GM19328 (cell line): Measurements from ENCODE around the gene RAX.

Experiments used
- ATAC-seq: cut with Tn5 transposase; IDR thresholded peaks from one replicate; pipeline ENCODE4 v1.9.1; 2021; ENCODE audit warnings: mild to moderate bottlenecking, moderate library complexity; ENCODE audit not compliant: unreplicated experiment

RAX gene

DNA sequence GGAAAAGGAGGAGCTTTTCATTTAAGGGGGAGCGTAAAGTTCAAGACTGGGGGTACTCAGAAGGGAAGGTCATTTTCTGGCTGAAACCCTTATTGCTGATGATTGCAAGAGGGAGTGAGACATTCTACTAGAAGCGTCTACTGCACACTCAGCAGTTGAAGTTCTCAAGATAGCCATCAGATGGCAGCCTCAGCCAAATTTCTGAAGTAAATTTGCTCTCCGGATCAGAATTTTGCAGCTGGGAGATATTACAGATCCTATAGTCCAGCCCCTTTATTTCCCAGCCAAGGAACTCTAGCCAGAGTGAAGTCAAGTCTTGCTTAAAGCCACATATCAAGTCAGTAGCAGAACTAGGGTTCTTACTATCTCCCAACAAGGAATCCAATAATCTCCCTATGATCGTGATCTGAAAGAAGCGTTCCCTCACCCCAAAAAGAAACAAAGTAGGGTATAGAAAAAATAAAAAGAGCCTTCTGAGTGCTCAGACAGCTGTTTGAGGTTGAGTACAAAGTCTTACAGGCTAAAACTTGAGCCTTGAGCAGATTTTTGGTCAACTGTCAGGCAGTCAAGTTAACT lies 24.0 kb downstream of the RAX start:
- no peak for ATAC-seq

DNA sequence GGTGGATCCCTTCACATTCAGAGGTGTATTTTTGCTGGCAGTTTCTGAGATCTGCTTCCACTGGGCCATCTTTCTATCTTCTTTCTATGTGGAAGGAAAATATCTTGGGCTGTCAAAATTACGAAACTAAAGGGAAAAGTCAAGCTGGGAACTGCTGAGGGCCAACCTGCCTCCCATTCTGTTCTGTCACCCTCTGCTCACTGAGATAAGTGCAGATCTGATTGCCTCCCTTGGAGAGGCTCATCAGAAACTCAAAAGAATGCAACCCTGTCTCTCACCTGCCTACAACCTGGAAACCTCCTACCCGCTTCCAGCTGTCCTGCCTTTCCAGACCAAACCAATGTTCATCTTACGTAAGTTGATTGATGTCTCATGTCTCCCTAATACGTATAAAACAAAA lies 26.5 kb downstream of the RAX start:
- ATAC-seq = no peak

DNA sequence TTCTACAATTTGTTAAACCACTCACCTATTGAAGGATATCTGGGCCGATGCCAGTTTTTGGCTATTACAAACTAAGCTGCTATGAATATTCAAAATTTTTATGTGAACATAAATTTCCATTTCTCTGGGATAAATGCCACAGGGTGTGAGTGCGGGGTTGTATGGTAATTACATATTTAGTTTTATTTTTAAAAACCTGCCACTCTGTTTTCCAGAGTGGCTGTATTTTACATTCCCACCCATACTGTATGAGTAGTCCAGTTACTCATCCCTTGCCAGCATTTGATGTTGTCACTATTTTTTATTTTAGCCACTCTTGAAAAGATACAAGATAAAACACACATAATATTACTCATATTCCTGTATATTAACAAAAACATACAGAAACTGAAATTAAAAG lies 30.3 kb downstream of the RAX start:
- no peak for ATAC-seq

DNA sequence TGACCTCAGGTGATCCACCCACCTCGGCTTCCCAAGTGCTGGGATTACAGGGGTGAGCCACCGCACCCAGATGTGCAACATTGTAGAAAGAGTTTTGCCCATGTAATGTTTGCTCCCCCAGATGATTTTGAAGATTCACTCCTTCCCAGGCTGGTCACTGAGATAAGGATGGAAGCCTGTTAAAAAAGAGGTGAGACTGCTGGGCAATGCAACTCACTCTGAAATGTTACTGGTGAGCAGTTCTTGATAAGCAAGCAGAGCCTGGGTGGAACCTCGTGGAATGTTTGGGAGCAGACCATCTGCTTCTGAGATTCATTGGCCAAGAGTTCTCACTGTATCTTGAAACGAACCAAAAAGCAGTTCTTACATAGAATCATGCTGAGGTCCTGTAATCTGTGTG lies 33.6 kb downstream of the RAX start:
- ATAC-seq = no peak

DNA sequence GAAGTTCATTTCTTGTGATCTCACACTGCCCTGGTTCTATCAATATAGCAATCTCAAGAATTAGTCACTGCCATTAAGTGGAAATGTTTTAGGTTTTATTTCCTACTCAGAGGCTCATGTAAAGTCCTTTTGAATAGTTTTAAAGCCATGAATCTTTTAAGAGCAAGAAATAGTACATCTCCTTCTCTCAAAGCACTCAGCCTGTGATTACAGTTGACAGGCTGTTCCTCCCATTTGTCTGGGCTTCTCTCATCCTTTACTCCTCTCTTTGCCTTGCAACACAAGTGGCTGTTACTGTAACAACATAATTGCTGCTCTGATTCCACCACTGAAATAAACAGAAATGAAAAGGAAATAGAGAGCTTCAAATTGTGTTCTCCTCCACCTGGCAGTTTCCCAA lies 34.9 kb downstream of the RAX start:
- no peak for ATAC-seq

DNA sequence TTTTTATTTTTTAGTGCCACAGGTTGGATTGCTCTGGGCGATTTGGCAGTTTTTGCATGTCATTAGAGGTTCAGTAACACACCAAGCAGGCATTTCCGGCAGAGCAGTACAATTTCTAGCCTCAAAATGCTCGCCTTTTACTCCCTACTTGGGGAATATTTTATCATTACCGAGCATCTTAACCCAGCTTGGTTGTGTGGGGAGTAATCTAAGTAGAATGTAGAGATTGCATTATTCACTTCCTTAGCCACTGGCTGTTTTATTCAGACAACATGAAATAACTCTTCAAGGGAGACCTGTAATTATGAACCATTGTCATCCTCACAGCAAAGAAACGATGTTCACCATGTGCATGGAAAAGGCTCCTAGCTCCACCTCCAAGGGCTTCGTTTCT lies 40.2 kb downstream of the RAX start:
- no peak for ATAC-seq

DNA sequence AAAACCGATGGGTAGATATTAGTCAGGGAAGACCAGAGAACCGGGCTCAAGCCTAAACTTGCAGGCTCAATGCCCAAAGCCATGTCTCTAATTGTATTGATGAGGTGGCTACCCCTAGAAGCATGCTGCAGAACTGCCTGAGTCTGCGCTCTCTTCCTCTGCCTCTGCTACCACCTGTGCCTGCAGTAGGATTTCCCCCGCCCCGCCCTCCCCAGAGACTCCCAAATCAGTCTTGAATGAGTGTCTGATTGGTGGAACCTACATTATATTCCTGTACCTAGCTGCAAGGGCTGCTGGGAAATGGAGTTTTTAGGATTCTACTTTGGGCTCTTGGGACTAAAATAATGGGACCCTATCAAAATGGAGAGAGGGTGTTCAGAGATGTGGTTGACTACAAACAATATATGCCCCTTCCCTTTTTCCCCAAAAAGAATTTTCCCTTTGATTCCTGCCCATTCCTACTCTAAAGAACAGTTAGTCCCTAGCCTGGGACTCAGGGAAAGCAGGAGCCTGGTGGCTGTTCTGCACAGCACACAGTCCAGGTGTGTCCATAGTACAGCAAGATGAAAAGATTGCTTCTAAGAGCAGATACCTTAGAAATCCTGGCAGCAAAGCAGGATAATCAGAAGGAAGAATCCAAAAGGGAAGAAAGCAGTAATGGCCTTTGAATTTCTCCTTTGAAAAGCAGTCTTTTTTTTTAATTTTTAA lies 40.8 kb downstream of the RAX start:
- ATAC-seq = no peak

DNA sequence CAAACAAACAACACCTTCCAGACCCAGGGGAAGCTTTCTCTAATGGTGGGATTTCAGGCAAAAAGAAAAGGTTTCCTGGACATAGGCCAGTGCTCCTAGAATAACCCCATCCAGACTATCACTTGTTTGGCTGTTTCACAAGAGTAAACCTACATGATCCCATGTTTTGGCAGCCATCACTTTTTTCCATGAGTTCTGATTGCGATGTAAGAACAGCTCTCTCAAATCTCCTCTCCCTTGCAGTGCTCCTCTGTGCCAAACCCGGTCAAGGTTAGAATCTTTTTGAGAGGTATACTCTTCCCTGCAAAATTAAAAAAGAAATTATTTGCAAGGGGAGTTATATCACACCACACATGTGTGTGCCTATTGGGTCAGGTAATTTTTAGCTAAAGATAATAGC lies 41.4 kb downstream of the RAX start:
- no peak for ATAC-seq

DNA sequence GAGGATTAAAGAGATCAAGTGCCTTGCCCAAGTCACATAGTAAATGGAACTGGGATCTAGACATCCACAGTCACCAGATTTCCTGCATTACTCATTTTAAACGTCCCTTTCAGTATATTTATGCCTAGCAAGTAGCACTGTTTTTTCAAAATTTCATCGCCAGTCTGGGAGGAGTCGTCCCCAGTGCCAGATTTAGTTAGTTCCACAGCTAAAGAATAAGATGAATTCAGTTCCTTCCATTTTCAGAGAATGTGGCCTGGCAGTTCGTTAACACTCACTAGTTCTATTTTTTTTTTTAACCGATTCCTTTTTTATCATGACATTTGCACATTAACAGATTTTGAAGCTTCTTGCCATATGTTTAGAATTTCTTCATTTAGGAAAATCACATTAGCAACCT lies 42.1 kb downstream of the RAX start:
- no peak for ATAC-seq

DNA sequence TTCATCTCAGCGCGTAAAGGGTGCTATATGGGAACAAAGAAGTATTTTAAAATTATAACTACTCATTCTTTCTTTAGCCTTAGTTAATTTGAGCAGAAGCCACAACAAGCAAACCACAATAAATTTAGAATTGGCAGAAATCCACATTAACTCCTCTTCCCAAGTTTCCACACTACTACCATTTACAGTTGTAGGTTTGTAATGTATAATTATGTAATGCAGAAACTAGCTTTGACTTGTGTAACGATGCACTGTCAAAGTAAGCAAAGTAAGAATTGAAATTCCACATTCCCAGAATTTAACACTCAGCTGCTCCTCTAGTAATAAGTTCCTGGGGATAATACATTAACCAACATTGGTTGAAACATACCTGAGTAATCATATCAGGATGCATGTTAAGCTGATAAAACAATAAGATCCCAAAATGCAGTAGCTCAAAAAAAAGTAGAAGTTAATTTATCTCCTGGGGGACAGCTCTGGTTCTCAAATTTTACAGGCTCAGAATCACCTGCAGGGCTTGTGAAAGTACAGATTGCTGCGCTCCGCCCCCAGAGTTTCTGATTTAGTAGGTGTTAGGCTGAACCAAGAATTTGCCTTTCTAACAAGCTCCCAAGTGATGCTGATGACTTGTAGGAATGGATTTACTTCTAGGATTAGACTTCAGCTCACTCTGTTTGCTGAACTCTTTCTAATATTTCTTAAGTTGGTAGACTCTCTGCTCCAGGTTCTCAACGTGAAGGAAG lies 43.4 kb downstream of the RAX start:
- ATAC-seq = no peak

DNA sequence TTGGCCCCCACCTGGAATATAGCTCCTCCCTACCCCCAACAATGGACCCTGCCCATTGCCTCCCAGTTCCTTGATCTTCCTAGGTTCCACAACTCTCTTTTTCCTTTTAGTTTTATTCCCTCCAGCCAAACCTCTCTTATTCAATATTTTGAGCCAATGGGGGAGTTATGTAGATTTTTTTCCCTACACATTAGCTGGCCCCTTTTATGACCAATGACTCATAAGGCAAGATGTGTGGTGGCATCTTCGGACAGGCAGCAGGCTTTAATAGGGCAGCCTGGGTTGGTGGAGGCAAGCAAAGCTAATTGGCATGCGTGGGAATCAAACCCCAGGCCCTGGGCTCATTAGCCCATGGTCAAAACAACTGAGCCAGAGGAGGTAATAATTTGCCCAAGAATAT lies 44.1 kb downstream of the RAX start:
- no peak for ATAC-seq

DNA sequence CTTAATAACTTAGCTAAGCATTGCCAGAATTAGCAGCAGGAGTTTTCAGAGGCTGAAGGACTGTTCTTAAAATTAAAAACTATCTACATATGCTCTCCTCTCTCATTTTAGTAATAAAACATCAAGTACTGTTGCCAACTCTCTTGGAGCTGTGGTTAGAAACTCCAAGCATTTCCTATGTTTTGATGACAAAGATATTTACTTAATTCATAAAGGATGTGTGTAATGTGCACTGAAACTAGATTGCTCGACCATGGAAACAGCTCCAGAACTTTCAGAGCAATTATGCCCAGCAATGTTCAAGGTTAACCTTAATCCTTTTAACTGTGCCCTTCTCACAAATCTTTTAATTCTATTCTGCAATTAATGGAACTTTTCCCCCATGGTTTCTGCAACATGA lies 44.9 kb downstream of the RAX start:
- ATAC-seq = no peak

DNA sequence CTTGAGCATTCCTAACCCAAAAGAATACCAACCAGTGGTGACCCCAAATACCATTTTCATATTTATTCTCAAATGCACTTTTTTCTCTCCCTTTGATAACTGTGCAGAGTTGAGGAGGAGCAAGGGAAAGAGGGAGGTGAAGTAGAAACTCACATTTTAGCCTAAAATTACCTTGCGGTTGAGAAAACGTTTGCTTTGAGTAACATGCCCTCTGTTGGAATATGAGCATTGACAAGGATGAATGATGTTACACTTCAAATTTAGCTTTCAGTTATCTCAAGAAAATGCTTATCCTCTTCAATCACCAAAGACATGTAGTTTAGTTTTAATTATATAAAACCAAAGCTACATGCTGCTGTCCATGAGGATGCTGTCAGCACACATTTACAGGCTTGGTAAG lies 50.9 kb downstream of the RAX start:
- no peak for ATAC-seq

DNA sequence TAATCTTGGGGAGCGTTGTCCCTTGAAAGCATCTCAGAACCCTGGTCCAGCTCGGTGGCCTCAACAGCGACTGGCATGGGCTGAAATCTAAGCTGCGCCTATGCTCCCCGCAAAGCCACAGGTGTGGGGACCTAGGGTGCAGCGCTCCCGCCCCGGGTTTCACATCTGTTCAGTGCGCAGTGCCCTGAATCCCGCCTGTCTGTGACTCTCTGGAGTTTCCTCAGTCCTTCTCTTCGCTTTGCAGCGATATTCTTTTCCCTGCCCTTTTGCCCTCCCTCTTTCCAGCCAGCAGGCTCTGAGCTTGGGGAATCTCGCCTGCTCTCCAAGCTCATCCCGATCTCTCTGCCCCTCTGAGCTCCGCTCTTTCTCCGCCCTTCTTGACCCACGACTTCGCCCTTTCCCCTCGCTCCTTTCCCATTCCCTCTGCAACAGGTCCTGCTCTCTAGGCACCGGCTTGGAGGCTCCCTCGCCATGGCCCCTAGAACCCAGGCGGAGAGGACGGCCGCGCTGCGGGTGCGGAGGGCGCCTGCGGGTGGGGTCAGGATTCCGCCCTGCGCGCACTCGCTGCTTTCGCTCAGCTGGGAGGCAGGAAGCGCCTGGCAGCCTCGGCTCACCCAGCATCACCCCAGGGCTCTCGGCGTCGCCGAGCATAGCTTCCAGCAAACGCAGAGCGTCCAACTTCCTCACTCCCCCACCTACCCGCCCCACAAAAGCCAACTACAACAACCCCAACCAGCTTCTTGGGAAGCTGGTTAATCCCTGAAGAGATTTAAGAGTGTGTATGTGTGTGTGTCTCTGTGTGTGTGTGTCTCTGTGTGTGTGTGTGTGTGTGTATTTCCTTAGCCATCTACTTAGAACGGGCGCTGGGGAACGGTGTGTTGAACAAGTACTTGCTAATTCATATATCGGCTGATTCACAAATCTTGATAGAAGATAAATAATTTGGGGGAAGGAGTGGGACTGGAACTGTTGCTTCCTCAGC lies 52.2 kb downstream of the RAX start:
- ATAC-seq = no peak

DNA sequence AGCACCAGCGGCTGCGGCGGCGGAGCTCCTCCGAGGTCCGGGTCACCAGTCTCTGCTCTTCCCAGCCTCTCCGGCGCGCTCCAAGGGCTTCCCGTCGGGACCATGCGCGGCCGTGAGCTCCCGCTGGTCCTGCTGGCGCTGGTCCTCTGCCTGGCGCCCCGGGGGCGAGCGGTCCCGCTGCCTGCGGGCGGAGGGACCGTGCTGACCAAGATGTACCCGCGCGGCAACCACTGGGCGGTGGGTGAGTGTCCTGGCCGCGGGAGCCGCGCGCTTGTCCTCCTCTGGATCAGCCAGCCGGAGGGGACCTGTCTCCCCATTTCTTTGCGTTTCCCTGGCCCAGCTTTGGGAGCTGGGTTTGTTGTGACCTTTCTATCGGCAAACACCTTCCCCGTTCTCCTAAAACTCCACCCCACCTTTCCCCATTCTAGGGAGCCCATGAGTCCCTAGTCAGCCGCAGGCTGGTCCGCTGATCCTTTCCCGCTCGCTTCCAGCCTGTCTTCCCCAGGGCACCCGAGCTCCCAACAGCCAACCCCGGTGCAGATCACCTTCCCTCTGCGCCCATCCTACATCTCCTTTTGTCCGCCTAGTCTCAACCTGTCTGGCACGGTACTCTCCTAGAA lies 53.0 kb downstream of the RAX start:
- ATAC-seq = no peak

DNA sequence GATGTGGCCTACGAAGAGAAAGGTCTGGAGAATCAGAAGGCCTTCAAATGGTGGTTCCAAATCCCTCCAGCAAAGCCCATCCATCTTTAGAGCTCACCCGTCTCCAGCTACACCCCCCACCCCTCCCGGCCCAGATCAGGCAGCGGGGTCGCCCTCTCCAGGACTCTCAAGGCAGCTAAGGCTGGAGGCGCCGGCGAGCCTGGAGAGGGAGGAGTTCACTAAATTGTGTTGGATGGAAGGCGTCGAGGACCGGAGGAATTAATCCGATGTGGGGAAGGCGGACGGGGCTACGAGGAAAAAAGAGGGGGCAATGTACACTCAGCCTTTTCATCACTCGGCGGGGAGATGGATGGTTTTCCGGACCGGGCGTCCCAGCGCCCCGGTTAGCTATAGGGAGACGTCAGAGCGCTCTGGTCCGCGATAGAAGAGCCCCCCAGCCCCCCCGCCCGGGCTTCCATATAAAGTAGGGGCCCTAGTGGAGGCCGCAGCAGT lies 53.5 kb downstream of the RAX start, which contains the start of gene GRP:
Gene GRP (plus strand): TSS at position 487 of the 492 bp plus-strand sequence. CDS start 108 bp downstream, outside the sequence.
- ATAC-seq = no peak

DNA sequence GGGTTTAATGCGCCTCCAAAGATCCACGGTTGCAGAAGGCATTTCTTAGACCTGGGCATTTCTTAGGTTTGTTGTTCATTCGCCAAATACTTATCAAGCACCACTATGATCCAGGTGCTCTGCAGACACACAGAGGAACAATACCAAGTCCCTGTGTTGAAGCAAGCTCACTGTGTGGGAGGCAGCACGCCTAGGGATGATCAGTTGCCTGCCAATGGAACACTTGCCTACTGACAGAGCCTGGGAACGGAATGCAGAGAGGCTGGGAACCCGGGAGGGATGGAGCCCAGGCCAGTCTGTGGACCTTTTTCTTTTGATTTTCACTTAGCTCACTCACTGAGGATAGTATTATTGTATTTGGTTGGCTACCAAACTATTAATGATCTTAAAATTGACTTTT lies 55.2 kb downstream of the RAX start:
- no peak for ATAC-seq
